Muscle of back (tissue), 11 donors: ENCODE measurements around the gene PYY. TPM values are rescaled to one million over a fixed set of nuclear protein-coding genes. Genes with fewer than 3 reads are reported as not detected.
"Not testable (repeated sequence)": the region's sequence is repeated elsewhere in the genome, so short reads cannot be mapped to it uniquely, and the experiment has no call there.

Experiments
- DNase-seq, 3 donors: peaks; one replicate each; pipeline versions ENCODE4 v3.0.0 to v3.0.0-alpha.2; 2013
- polyA plus RNA-seq, 10 donors: library from polyadenylated mRNA; unstranded; fragments of 120-200 nt; gene quantifications; one replicate each; pipeline ENCODE4 v1.2.1, GENCODE V29; 2013; ENCODE audit not compliant: insufficient read length in 10 of 10

Gene PYY
- polyA plus RNA-seq, 10 donors: 0.15 to 0.35 (median 0.22) TPM; not detected in 7

- no peak for DNase-seq
Observed at GRCh38 chr17:43979011-43979410, 25.3 kb upstream of the PYY start.

- DNase-seq: no peak
Observed at GRCh38 chr17:43978078-43978477, 24.3 kb upstream of the PYY start.

GRCh38 chr17:43976963-43977837, 23.5 kb upstream of the PYY start:
- no peak for DNase-seq

- no peak for DNase-seq
Observed at GRCh38 chr17:43975898-43976297, 22.2 kb upstream of the PYY start.

- no peak for DNase-seq
Observed at GRCh38 chr17:43974382-43975266, 20.9 kb upstream of the PYY start.

- DNase-seq: not testable (repeated sequence)
Observed at GRCh38 chr17:43972444-43973212, 18.9 kb upstream of the PYY start.

GRCh38 chr17:43971436-43971835, 17.7 kb upstream of the PYY start:
- DNase-seq: not testable (repeated sequence)

- no peak for DNase-seq
Observed at GRCh38 chr17:43970366-43970765, 16.6 kb upstream of the PYY start.

- no peak for DNase-seq
Observed at GRCh38 chr17:43967251-43967875, 13.6 kb upstream of the PYY start.

GRCh38 chr17:43966276-43966675, 12.5 kb upstream of the PYY start:
- no peak for DNase-seq

GRCh38 chr17:43962479-43962878, 8.7 kb upstream of the PYY start:
- no peak for DNase-seq

GRCh38 chr17:43961954-43962353, 8.2 kb upstream of the PYY start:
- DNase-seq: no peak

GRCh38 chr17:43961292-43961691, 7.6 kb upstream of the PYY start:
- DNase-seq: not testable (repeated sequence)

- DNase-seq: no peak
Observed at GRCh38 chr17:43958748-43959352, 5.1 kb upstream of the PYY start.

- DNase-seq: no peak
Observed at GRCh38 chr17:43956222-43956621, 2.5 kb upstream of the PYY start.

GRCh38 chr17:43952724-43953666, 745 bp downstream of the PYY start:
- no peak for DNase-seq

GRCh38 chr17:43952351-43952723, 1.4 kb downstream of the PYY start:
- DNase-seq: peak in 2 of 3 donors; percentile 43 to 57

- no peak for DNase-seq
Observed at GRCh38 chr17:43951750-43952149, 2.0 kb downstream of the PYY start.

- DNase-seq: no peak
Observed at GRCh38 chr17:43950554-43950953, 3.2 kb downstream of the PYY start.

GRCh38 chr17:43949781-43950180, 4.0 kb downstream of the PYY start:
- no peak for DNase-seq
